ENCODE measurements around the gene DARS2. TPM values are rescaled to one million over a fixed set of nuclear protein-coding genes. Genes with fewer than 3 reads are reported as not detected.

The DARS2 gene
- total RNA-seq, 1 experiment from 2014 or later = 77.3 TPM

DNA sequence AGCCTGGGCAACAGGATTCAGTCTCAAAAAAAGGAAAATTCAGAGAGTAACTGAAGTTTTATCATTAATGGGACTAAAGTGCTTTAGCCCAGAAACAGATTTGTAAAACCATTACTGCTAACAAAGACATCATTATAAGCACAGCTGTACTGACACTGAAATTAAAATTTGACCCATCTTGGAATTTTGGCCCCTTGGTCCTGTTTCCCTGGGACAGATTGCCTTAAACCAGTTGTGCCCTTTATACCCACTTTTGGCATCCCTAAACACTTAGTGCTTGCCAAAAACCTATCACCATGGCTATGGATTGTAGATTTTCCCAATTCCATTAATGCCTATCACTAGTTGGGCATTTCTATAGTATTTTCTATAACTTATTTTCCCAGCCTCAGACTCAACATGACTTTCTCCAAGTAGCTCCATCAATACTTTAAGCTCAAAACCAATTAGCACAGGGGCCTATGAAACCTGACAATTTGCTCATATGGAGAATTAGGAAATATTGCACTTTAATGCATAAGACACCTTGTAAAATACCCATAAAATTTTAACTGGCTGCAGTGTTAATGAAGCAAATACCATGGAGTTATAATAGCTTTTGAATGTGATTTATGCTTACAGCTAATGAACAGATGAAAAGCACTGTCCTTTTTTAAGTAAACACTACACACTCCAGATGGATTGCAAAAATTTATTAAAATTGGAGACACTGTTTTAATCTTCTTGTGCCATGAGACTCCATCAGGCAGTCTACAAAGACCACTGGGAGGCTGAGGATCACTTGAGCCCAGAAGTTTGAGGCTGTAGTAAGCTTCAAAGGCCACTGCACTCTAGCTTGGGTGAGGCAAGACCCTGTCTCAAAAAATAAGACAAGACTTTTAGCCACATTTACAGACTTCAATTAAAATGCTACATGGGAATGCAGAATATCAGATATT lies 39.0 kb downstream of the DARS2 start:
- DNase-seq (no peak), ATAC-seq (no peak)
- intact Hi-C loops (cut with micrococcal nuclease) = no loop called here
- Histone ChIP-seq H3K27ac (ENCODE audit: low read length) (no peak overlapping the region), H3K9me2 (replicated peaks; ENCODE audit: low read length) (no peaks in the 10 kb centered on the region), H3K9ac (ENCODE audit: low read length) (no peak overlapping the region), H2AFZ (ENCODE audit: low read length) (no peak overlapping the region), H3K9me3 (ENCODE audit: low read length) (no peaks in the 10 kb centered on the region), H3K4me2 (ENCODE audit: low read length) (no peak overlapping the region), H3F3A (ENCODE audit: low read length, unreplicated experiment) (peaks cover 35% of the 10 kb centered on the region), H3K4me1 (ENCODE audit: insufficient read depth, low read length) (peaks cover 12% of the 10 kb centered on the region; the same call in 1 of the 2 replicates), H3K36me3 (ENCODE audit: low read depth, low read length) (peaks cover 51% of the 10 kb centered on the region), H3K27me3 (ENCODE audit: low read length) (no peaks in the 10 kb centered on the region), H3K4me3 (ENCODE audit: low read length) (no peak overlapping the region), H4K20me1 (ENCODE audit: low read length) (peaks cover 44% of the 10 kb centered on the region), H3K79me2 (ENCODE audit: low read length) (peaks cover 29% of the 10 kb centered on the region)
- CTCF ChIA-PET = no interaction called here
- POLR2A ChIA-PET (ENCODE audit: unreplicated experiment) = interaction anchor here (0.5 kb wide), 1 partner anchor 163 kb away, joined by 5 read pairs; no protein-coding TSS in a partner anchor
- no peak for TF ChIP-seq EZH2 (IDR thresholded peaks at IDR 0.05; ENCODE audit: low read length, unreplicated experiment)
- TF ChIP-seq, protein P1, sequence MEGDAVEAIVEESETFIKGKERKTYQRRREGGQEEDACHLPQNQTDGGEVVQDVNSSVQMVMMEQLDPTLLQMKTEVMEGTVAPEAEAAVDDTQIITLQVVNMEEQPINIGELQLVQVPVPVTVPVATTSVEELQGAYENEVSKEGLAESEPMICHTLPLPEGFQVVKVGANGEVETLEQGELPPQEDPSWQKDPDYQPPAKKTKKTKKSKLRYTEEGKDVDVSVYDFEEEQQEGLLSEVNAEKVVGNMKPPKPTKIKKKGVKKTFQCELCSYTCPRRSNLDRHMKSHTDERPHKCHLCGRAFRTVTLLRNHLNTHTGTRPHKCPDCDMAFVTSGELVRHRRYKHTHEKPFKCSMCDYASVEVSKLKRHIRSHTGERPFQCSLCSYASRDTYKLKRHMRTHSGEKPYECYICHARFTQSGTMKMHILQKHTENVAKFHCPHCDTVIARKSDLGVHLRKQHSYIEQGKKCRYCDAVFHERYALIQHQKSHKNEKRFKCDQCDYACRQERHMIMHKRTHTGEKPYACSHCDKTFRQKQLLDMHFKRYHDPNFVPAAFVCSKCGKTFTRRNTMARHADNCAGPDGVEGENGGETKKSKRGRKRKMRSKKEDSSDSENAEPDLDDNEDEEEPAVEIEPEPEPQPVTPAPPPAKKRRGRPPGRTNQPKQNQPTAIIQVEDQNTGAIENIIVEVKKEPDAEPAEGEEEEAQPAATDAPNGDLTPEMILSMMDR (conservative IDR thresholded peaks at IDR 0.05; ENCODE audit: low read depth, low read length) = no peak
- TF ChIP-seq EZH2phosphoT487 (IDR thresholded peaks at IDR 0.05; ENCODE audit: borderline replicate concordance, low read length) = no peak
- BruUV-seq (replicated peaks) = no TSS peak

DNA sequence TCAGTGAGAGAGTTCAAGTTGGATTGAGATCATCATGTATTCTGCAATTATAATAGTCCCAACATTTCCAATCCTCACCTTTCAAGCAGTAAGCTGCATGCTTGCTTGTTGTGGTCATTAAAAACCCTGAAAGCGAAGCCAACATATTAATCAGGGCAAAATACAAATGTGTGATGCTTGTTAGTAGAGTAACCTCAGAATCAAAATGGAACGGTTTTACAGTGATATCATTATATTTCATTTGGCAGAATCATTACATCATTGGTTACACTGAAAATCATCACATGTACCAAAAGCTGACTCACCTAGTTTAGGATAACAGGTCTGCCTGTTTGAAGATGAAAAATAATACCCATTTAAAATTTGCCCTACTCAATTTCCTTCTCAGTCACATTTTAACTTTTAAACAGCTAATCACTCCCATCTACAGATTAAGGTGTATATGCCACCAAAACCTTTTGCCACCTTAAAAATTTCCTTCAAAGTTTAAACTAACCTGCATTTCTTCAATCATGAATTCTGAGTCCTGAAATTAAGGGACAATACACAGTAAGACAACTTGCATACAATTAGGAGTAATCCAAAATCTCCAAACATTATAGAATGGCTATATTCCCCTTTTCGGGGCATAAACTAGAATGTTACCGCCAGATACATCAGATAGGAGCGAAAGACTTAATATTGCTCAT lies 39.9 kb downstream of the DARS2 start:
- intact Hi-C loops (cut with micrococcal nuclease) = no loop called here
- peaks cover 29% of the 10 kb centered on the region for H3K79me2 ChIP-seq (ENCODE audit: low read length)
- no peak overlapping the region for H3K9ac ChIP-seq (ENCODE audit: low read length)
- H3F3A ChIP-seq (ENCODE audit: low read length, unreplicated experiment) = peaks cover 35% of the 10 kb centered on the region
- TF ChIP-seq EZH2 (IDR thresholded peaks at IDR 0.05; ENCODE audit: low read length, unreplicated experiment) = no peak
- TF ChIP-seq, protein P1 (conservative IDR thresholded peaks at IDR 0.05; ENCODE audit: low read depth, low read length) = no peak
- TF ChIP-seq EZH2phosphoT487 (IDR thresholded peaks at IDR 0.05; ENCODE audit: borderline replicate concordance, low read length) = no peak
- ATAC-seq = no peak
- CTCF ChIA-PET = no interaction called here
- peaks cover 44% of the 10 kb centered on the region for H4K20me1 ChIP-seq (ENCODE audit: low read length)
- H3K27me3 ChIP-seq (ENCODE audit: low read length) = no peaks in the 10 kb centered on the region
- peaks cover 16% of the 10 kb centered on the region for H3K4me1 ChIP-seq (ENCODE audit: insufficient read depth, low read length)
- no peak overlapping the region for H3K27ac ChIP-seq (ENCODE audit: low read length)
- no peaks in the 10 kb centered on the region for H3K9me2 ChIP-seq (replicated peaks; ENCODE audit: low read length)
- DNase-seq = no peak
- H3K4me2 ChIP-seq (ENCODE audit: low read length) = peak overlapping the region; percentile 99
- peaks cover 51% of the 10 kb centered on the region for H3K36me3 ChIP-seq (ENCODE audit: low read depth, low read length)
- H2AFZ ChIP-seq (ENCODE audit: low read length) = no peak overlapping the region
- BruUV-seq (replicated peaks) = no TSS peak
- no peaks in the 10 kb centered on the region for H3K9me3 ChIP-seq (ENCODE audit: low read length)
- H3K4me3 ChIP-seq (ENCODE audit: low read length) = peak overlapping the region; percentile 100
- POLR2A ChIA-PET (ENCODE audit: unreplicated experiment) = no interaction called here
